A673 (cell line): Measurements from ENCODE around the gene MYRFL. TPM values are rescaled to one million over a fixed set of nuclear protein-coding genes. Genes with fewer than 3 reads are reported as not detected.

Experiments
- BruUV-seq: library from RNA; stranded (reverse); fragments of 400-500 nt; replicated peaks from 2 replicates; lab custom pipeline; 2021; lab: Mats Ljungman, UMichigan
- CTCF ChIA-PET: fragments of 300-600 bp; sonication (Branson Sonifier 250); formaldehyde crosslinking; loops from one replicate; lab custom pipeline; 2022; ENCODE audit warnings: antibody characterized with exemption; lab: Charles Lee
- POLR2A ChIA-PET: fragments of 300-600 bp; sonication (Branson Sonifier 250); formaldehyde crosslinking; loops from one replicate; lab custom pipeline; 2022; ENCODE audit warnings: antibody characterized with exemption; ENCODE audit not compliant: low non-redundant PET; lab: Charles Lee
- DNase-seq: peaks from one replicate; pipeline ENCODE4 v3.0.0-alpha.2; 2015; ENCODE audit warnings: low spot score
- H3K27ac ChIP-seq: fragments of 200-600 bp; sonication (generic); 2 replicates; pipeline ENCODE4 v1.5.1; 2016; ENCODE audit warnings: mixed run types, low read depth, mild to moderate bottlenecking, mixed read lengths, antibody characterized with exemption, low read length; ENCODE audit not compliant: poor library complexity, severe bottlenecking
- H3K27me3 ChIP-seq: fragments of 200-600 bp; sonication (generic); replicated peaks from 2 replicates; pipeline ENCODE4 v1.6.1; 2017; ENCODE audit warnings: mixed run types, low read depth, mild to moderate bottlenecking, mixed read lengths, antibody characterized with exemption, low read length; ENCODE audit not compliant: insufficient read depth, poor library complexity
- H3K36me3 ChIP-seq: fragments of 200-600 bp; sonication (generic); 2 replicates; pipeline ENCODE4 v1.6.1; 2016; ENCODE audit warnings: mixed run types, mild to moderate bottlenecking, mixed read lengths, antibody characterized with exemption, low read length; ENCODE audit not compliant: insufficient read depth, poor library complexity, severe bottlenecking
- H3K4me1 ChIP-seq: fragments of 200-600 bp; sonication (generic); 2 replicates; pipeline ENCODE4 v1.6.1; 2017; ENCODE audit warnings: mixed run types, mild to moderate bottlenecking, mixed read lengths, antibody characterized with exemption, low read length; ENCODE audit not compliant: insufficient read depth, poor library complexity, severe bottlenecking
- H3K4me3 ChIP-seq: fragments of 200-600 bp; sonication (generic); 2 replicates; pipeline ENCODE4 v1.5.1; 2016; ENCODE audit warnings: low read depth, mixed run types, mild to moderate bottlenecking, mixed read lengths, low read length; ENCODE audit not compliant: poor library complexity, severe bottlenecking
- H3K9me3 ChIP-seq: fragments of 200-600 bp; sonication (generic); 2 replicates; pipeline ENCODE4 v1.6.1; 2016; ENCODE audit warnings: mixed run types, low read depth, mild to moderate bottlenecking, mixed read lengths, antibody characterized with exemption, low read length; ENCODE audit not compliant: poor library complexity, severe bottlenecking
- EZH2 ChIP-seq: fragments of 200-600 bp; sonication (generic); IDR thresholded peaks from 2 replicates; pipeline ENCODE4 v1.6.1; 2017; ENCODE audit warnings: borderline replicate concordance, low read depth, mild to moderate bottlenecking, mixed read lengths, antibody characterized with exemption, low read length; ENCODE audit not compliant: poor library complexity, severe bottlenecking
- intact Hi-C: fragments of 100-400 bp; cut with micrococcal nuclease; formaldehyde crosslinking; loops from one replicate; pipeline ENCODE4 v1.10.0; 2022; ENCODE audit not compliant: unreplicated experiment
- total RNA-seq: library from RNA; stranded (reverse); gene quantifications from 2 replicates; pipeline ENCODE4 v1.2.3, GENCODE V29; 2021
- TF ChIP-seq, protein P1 (sequence below): fragments of 300-800, 200-600 bp; sonication (generic); conservative IDR thresholded peaks from 2 replicates; pipeline ENCODE4 v1.5.1; 2017; ENCODE audit warnings: low read depth, mild to moderate bottlenecking, antibody characterized with exemption, low read length, moderate library complexity, mixed read lengths

The MYRFL gene
- total RNA-seq, 1 experiment from 2014 or later: not detected

- intact Hi-C loops: loop anchor here (10.0 kb wide), 1 partner anchor 171 kb away; no protein-coding TSS in a partner anchor
- H3K9me3 ChIP-seq: no peaks in the 10 kb centered on the region
- POLR2A ChIA-PET: no interaction called here
- CTCF ChIA-PET: no interaction called here
- H3K36me3 ChIP-seq: no peaks in the 10 kb centered on the region
- no peak overlapping the region for H3K4me3 ChIP-seq
- peaks cover 34% of the 10 kb centered on the region for H3K27me3 ChIP-seq
- peaks cover 14% of the 10 kb centered on the region for H3K4me1 ChIP-seq
- TF ChIP-seq, protein P1, sequence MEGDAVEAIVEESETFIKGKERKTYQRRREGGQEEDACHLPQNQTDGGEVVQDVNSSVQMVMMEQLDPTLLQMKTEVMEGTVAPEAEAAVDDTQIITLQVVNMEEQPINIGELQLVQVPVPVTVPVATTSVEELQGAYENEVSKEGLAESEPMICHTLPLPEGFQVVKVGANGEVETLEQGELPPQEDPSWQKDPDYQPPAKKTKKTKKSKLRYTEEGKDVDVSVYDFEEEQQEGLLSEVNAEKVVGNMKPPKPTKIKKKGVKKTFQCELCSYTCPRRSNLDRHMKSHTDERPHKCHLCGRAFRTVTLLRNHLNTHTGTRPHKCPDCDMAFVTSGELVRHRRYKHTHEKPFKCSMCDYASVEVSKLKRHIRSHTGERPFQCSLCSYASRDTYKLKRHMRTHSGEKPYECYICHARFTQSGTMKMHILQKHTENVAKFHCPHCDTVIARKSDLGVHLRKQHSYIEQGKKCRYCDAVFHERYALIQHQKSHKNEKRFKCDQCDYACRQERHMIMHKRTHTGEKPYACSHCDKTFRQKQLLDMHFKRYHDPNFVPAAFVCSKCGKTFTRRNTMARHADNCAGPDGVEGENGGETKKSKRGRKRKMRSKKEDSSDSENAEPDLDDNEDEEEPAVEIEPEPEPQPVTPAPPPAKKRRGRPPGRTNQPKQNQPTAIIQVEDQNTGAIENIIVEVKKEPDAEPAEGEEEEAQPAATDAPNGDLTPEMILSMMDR: no peak
- no peak for TF ChIP-seq EZH2
- DNase-seq: no peak
- H3K27ac ChIP-seq: no peak overlapping the region
- no TSS peak for BruUV-seq
These were observed 78.5 kb downstream of the MYRFL start for GRCh38 chr12:69903548-69903947.

DNA sequence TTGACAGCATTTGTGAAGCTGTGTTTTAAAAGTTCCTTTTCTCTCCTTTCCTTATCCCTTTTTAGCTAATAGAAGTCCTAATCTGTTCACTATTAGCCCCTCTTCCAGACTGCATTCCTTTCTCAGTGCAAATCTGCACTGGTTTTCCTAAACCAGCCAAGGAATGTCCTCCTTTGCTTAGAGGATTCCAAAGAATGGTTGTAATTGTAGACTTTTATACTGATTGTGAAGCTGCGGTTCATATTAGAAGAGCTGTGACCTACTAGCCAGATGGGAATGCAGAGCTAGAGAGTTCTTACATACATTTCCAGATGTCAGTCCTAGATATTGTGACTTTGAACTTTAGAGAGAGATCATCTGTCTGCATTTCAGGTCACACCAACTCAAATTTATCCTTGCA is 79.8 kb downstream of the MYRFL start:
- Histone ChIP-seq H3K4me1 (peaks cover 24% of the 10 kb centered on the region), H3K4me3 (no peak overlapping the region), H3K27me3 (peaks cover 34% of the 10 kb centered on the region), H3K36me3 (no peaks in the 10 kb centered on the region), H3K9me3 (no peaks in the 10 kb centered on the region), H3K27ac (no peak overlapping the region)
- TF ChIP-seq, protein P1: no peak
- no peak for TF ChIP-seq EZH2
- ChIA-PET POLR2A (no interaction called here), CTCF (no interaction called here)
- intact Hi-C loops: loop anchor here (10.0 kb wide), 1 partner anchor 170 kb away; no protein-coding TSS in a partner anchor
- no peak for DNase-seq
- BruUV-seq: no TSS peak

DNA sequence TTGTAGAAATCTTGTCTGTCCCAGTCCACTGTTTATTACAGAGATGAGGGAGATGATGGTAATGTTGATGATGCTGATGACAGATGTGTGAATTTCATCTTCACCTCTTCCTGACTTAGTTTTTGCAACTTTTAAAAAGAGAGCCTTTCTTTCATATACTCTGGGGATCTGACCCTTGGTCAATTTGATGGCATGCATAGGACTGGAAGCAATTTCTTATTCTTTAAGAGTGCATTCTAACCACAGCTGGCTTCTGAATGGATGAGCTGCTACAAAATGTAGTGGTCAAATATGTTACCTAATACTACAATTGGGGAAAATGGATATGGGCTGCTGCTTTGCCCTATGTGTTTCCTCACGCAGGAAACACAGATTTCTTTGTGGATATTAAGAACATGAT is 80.8 kb downstream of the MYRFL start:
- H3K36me3 ChIP-seq: no peaks in the 10 kb centered on the region
- H3K27ac ChIP-seq: no peak overlapping the region
- H3K27me3 ChIP-seq: peaks cover 34% of the 10 kb centered on the region
- CTCF ChIA-PET: no interaction called here
- peaks cover 31% of the 10 kb centered on the region for H3K4me1 ChIP-seq
- no TSS peak for BruUV-seq
- intact Hi-C loops: loop anchor here (10.0 kb wide), 1 partner anchor 169 kb away; no protein-coding TSS in a partner anchor
- no peak for DNase-seq
- no peaks in the 10 kb centered on the region for H3K9me3 ChIP-seq
- POLR2A ChIA-PET: no interaction called here
- no peak overlapping the region for H3K4me3 ChIP-seq
- TF ChIP-seq, protein P1: no peak
- TF ChIP-seq EZH2: no peak
